HFF-Myc (cell line): ENCODE measurements around the gene THBS4.
"Not testable (repeated sequence)": the region's sequence is repeated elsewhere in the genome, so short reads cannot be mapped to it uniquely, and the experiment has no call there.

ENCODE experiments used
- DNase-seq: peaks from one replicate; pipeline ENCODE4 v3.0.0-alpha.2; 2011; ENCODE audit warnings: low read depth; ENCODE audit errors: extremely low read depth
- H3K4me3 ChIP-seq: replicated peaks from 2 replicates; pipeline ENCODE4 v1.5.1; 2011; ENCODE audit warnings: low read depth, mild to moderate bottlenecking, control low read depth, low read length
- TF ChIP-seq, protein P1 (sequence below): IDR thresholded peaks from 2 replicates; pipeline ENCODE4 v1.5.1; 2012; ENCODE audit warnings: mild to moderate bottlenecking, low read depth, low read length, control low read depth; ENCODE audit errors: missing control alignments

Gene THBS4

DNA sequence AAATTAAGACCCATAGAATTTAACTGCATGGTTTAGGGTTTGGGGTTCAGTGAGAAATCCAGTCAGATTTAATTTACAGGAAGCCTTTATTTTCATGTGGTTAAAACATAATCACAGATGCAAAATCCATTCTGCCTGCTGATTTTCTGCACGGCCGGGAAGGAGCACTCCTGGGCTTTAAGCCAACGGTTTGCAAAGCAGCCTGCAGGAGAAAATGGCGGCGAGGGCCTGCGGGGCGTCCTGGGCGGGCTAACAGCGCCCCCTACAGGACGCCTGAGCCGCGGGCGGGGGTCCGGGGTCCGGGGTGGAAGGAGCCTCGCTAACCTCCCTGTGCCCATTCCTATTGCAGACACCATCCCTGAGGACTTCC lies 47.6 kb downstream of the THBS4 start:
- peak; percentile 45 for DNase-seq
- TF ChIP-seq, protein P1, sequence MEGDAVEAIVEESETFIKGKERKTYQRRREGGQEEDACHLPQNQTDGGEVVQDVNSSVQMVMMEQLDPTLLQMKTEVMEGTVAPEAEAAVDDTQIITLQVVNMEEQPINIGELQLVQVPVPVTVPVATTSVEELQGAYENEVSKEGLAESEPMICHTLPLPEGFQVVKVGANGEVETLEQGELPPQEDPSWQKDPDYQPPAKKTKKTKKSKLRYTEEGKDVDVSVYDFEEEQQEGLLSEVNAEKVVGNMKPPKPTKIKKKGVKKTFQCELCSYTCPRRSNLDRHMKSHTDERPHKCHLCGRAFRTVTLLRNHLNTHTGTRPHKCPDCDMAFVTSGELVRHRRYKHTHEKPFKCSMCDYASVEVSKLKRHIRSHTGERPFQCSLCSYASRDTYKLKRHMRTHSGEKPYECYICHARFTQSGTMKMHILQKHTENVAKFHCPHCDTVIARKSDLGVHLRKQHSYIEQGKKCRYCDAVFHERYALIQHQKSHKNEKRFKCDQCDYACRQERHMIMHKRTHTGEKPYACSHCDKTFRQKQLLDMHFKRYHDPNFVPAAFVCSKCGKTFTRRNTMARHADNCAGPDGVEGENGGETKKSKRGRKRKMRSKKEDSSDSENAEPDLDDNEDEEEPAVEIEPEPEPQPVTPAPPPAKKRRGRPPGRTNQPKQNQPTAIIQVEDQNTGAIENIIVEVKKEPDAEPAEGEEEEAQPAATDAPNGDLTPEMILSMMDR: peak; percentile 89
- peak overlapping the region; percentile 15 for H3K4me3 ChIP-seq

DNA sequence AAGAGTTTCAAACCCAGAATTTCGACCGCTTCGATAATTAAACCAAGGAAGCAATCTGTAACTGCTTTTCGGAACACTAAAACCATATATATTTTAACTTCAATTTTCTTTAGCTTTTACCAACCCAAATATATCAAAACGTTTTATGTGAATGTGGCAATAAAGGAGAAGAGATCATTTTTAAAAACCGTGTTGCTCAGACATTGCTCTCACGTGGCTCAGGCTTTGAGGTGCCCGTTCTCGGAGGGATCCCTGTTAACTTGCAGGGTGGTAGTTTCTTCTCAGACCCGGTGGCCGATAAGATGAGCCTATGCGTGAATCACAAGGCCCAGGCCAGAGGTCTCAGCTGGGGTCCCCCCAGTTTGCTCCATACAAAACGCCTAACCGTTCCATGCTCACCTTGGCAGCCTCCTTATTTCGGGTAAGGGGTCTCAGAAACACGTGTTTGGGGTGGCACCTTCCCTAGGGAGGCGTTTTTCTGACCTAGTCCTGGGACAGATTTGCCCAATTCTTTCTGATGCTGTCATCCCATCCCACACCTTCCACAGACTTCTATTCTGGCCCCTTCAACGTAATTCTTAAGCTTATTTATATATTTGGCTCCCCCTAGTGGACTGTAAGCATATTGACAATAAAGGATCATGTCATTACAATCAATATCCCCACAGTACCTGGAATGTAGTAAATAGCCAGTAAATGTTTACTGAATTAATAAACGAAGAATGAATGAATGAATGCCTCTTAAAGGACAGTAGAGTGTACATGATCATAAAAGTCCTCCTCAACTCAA lies 48.1 kb downstream of the THBS4 start:
- peak overlapping the region; percentile 15 for H3K4me3 ChIP-seq
- DNase-seq: peak; percentile 42
- TF ChIP-seq, protein P1: peak; percentile 49

DNA sequence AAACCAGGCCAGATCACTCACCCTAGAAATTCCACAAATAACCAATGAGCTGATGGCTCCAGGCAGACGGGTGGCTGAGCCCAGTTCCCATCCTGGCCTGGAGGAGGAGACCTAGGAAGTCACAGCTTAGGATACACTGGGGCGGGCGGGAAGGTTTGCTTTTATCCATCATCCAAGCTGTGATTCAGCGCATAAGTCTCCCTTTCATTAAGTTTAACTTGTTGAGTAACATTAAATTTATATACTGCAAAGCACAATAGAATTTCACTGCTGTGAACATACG lies 55.7 kb downstream of the THBS4 start:
- no peak overlapping the region for H3K4me3 ChIP-seq
- no peak for DNase-seq
- TF ChIP-seq, protein P1: no peak

- TF ChIP-seq, protein P1: peak; percentile 48
- DNase-seq, H3K4me3 ChIP-seq: not testable (repeated sequence)
Observed at GRCh38 chr5:80091792-80092192, 56.6 kb downstream of the THBS4 start.

DNA sequence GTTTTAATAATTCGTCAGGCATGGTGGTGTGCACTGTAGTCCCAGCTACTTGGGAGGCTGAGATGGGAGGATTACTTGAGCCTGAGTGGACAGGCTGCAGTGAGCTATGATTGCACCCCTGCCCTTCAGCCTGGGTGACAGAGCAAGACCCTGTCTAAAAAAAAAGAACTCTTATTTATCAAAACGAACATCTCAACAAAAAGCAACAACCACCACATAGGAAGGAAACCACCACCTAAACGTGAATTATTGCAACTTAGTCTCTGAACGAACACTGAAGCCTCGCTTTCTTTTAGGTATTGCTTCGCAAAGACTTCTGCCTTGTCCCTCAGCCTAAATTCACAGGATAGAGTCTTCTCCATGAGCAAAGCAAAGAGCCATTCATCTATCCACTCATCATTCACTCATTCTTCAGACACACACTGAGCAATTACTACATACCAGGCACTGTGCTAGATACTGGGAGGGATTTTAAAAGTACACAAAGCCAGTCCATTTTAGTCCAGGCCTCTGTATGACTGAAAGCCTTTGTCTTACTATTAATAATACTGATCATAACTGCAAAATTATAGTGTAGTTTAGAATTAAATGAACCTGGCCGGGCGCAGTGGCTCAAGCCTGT lies 57.4 kb downstream of the THBS4 start:
- no peak overlapping the region for H3K4me3 ChIP-seq
- TF ChIP-seq, protein P1: no peak
- DNase-seq: no peak

- DNase-seq: no peak
- TF ChIP-seq, protein P1: no peak
Observed at GRCh38 chr5:80093796-80094195, 58.6 kb downstream of the THBS4 start.

GRCh38 chr5:80094236-80094738 lies 59.1 kb downstream of the THBS4 start:
- H3K4me3 ChIP-seq: no peak overlapping the region
- no peak for DNase-seq
- TF ChIP-seq, protein P1: no peak

More at GRCh38 chr5:80093796-80094195, 58.6 kb downstream of the THBS4 start:
- H3K4me3 ChIP-seq: no peak overlapping the region
